Activated naive CD4-positive, alpha-beta T cell treated with anti-CD3 and anti-CD28 coated beads for 36 hours (primary cell): Measurements from ENCODE around the gene MPP1. TPM values are rescaled to one million over a fixed set of nuclear protein-coding genes. Genes with fewer than 3 reads are reported as not detected.

ENCODE experiments used
- CTCF ChIA-PET: fragments of 350-600 bp; sonication (Branson Sonifier 250); formaldehyde crosslinking; loops from one replicate; lab custom pipeline; 2021; ENCODE audit warnings: antibody characterized with exemption; lab: Charles Lee
- DNase-seq: peaks from one replicate; pipeline ENCODE4 v3.0.0-alpha.2; 2020
- H3K27ac Mint-ChIP-seq: one replicate; pipeline ENCODE4 v1.8.0; 2021; ENCODE audit warnings: mild to moderate bottlenecking, mixed read lengths
- H3K27me3 Mint-ChIP-seq: one replicate; pipeline ENCODE4 v1.8.0; 2021; ENCODE audit warnings: low read depth, mixed read lengths
- H3K36me3 Mint-ChIP-seq: one replicate; pipeline ENCODE4 v1.8.0; 2021; ENCODE audit warnings: low read depth, mixed read lengths
- H3K4me1 Mint-ChIP-seq: one replicate; pipeline ENCODE4 v1.8.0; 2021; ENCODE audit warnings: low read depth, mixed read lengths
- H3K4me3 Mint-ChIP-seq: one replicate; pipeline ENCODE4 v1.8.0; 2021; ENCODE audit warnings: mild to moderate bottlenecking, moderate library complexity, mixed read lengths
- H3K9me3 Mint-ChIP-seq: one replicate; pipeline ENCODE4 v1.8.0; 2021; ENCODE audit warnings: mixed read lengths
- intact Hi-C: fragments of 100-400 bp; cut with micrococcal nuclease; formaldehyde crosslinking; loops from one replicate; pipeline ENCODE4 v1.15.1; 2023
- total RNA-seq, 2 experiments: library from RNA; stranded (reverse); gene quantifications; one replicate each; pipeline ENCODE4 v1.2.3, GENCODE V29; 2021

MPP1 gene
- total RNA-seq, 2 experiments from 2014 or later = 23.9 to 24.3 TPM

DNA sequence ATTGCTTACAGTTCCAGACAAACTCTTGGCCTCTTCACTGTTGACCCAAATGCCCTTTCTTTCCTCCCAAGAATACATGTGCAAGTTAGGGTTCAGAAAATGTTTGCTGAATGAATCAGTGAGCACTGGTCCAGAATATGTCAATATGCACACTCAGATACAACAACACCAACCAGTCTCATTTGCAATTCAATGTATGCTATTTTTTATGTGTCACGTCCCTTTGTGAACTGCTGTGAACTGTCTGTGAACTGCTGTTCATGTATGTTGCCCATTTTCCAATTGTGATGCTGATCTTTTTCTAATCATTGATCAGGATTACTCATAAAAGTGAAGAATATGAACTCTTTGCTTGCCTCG lies 72.2 kb downstream of the MPP1 start:
- Mint-ChIP-seq H3K36me3 (no peaks in the 10 kb centered on the region), H3K9me3 (no peaks in the 10 kb centered on the region), H3K27me3 (no peaks in the 10 kb centered on the region), H3K4me3 (peak overlapping the region; percentile 32), H3K4me1 (peaks cover 56% of the 10 kb centered on the region), H3K27ac (no peak overlapping the region)
- CTCF ChIA-PET = interaction anchor here (1.2 to 1.7 kb wide), 2 partner anchors 15 to 16 kb away, joined by 3 to 5 read pairs; no protein-coding TSS in a partner anchor
- no peak for DNase-seq
- intact Hi-C loops = loop anchor here (2.0 kb wide), 1 partner anchor 14 kb away; no protein-coding TSS in a partner anchor

DNA sequence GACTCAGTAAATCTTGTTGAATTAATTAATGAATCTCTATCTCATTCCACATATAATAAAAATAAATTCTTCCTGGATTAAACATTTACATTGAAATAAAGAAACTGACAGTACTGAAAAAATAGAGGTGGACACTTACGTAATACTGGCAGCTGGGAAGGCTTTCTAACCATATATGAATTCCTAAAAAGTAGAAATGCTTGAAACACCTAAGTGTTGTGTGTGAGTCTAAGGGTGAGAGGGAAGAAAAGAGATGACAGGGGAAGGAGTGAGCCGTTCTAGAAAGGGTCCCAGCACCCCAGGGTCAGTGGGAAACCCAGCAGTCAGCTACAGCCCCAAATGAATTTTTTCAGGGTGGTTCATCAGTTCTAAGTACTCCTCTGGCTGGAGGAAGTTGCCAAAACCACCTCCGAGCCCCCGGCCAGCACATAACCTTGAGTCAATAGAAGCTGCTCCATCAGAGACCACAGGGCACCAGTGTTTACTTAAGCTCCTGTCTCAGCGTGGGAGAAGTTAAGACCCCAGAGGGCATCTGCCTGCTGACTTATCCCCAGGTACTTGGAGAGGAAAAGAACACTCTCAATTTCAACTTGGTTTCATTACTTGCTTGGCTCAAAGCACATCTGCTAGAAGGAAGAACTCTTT lies 72.7 kb downstream of the MPP1 start:
- Mint-ChIP-seq H3K36me3 (no peaks in the 10 kb centered on the region), H3K9me3 (no peaks in the 10 kb centered on the region), H3K4me1 (peaks cover 53% of the 10 kb centered on the region), H3K27me3 (no peaks in the 10 kb centered on the region), H3K4me3 (peak overlapping the region; percentile 32), H3K27ac (no peak overlapping the region)
- DNase-seq = no peak
- intact Hi-C loops = loop anchor here (2.0 kb wide), 1 partner anchor 14 kb away; no protein-coding TSS in a partner anchor
- CTCF ChIA-PET = interaction anchor here (1.2 to 1.3 kb wide), 2 partner anchors 16 to 17 kb away, joined by 3 read pairs; no protein-coding TSS in a partner anchor

DNA sequence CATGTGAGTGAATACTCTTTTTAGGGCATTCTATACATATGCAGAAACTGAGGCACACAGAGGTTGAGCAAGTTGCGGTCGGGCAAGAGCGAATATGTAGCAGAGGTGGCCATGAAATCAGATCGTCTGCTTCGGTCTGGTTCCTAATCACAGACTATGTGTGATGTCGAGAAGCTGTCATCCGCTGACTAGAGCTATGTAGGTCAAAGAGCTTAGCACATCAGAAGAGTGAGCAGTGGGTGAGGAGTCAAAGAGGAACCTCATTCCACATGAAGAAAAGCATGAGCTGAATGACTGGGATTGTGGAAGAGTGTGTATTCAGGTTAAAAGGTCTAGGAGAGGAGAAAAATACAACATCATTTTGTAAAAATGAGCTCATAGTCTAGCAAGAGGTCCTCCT lies 73.4 kb downstream of the MPP1 start:
- peaks cover 48% of the 10 kb centered on the region for H3K4me1 Mint-ChIP-seq
- H3K9me3 Mint-ChIP-seq = no peaks in the 10 kb centered on the region
- intact Hi-C loops = loop anchor here (2.0 kb wide), 1 partner anchor 13 kb away; no protein-coding TSS in a partner anchor
- CTCF ChIA-PET = interaction anchor here (1.3 kb wide), 1 partner anchor 17 kb away, joined by 3 read pairs; no protein-coding TSS in a partner anchor
- no peak overlapping the region for H3K4me3 Mint-ChIP-seq
- DNase-seq = no peak
- H3K27me3 Mint-ChIP-seq = no peaks in the 10 kb centered on the region
- H3K36me3 Mint-ChIP-seq = no peaks in the 10 kb centered on the region
- no peak overlapping the region for H3K27ac Mint-ChIP-seq

DNA sequence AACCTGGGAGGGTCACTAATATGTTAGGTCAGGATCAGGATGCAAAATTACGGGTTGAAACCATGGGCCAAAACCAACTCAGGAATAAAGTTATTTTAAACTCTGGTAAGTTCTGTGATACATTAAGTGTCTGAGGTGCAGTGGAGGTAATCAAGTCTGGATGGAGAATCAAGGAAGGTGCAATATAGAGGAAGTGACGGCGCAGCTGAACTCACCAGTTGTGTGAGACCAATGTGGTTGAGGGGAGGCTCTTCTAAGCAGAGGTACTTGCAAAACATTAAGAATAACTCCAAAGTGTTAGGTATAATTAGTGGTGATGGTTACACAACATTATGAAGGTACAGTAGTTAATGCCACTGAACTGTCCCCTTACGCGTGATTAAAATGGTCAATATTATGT lies 74.1 kb downstream of the MPP1 start:
- H3K36me3 Mint-ChIP-seq = no peaks in the 10 kb centered on the region
- no peak overlapping the region for H3K4me3 Mint-ChIP-seq
- H3K27ac Mint-ChIP-seq = no peak overlapping the region
- H3K27me3 Mint-ChIP-seq = no peaks in the 10 kb centered on the region
- CTCF ChIA-PET = interaction anchor here (0.8 to 1.3 kb wide), 2 partner anchors 18 to 1087 kb away, joined by 3 read pairs; no protein-coding TSS in a partner anchor
- intact Hi-C loops = no loop called here
- H3K9me3 Mint-ChIP-seq = no peaks in the 10 kb centered on the region
- no peak for DNase-seq
- peaks cover 46% of the 10 kb centered on the region for H3K4me1 Mint-ChIP-seq

DNA sequence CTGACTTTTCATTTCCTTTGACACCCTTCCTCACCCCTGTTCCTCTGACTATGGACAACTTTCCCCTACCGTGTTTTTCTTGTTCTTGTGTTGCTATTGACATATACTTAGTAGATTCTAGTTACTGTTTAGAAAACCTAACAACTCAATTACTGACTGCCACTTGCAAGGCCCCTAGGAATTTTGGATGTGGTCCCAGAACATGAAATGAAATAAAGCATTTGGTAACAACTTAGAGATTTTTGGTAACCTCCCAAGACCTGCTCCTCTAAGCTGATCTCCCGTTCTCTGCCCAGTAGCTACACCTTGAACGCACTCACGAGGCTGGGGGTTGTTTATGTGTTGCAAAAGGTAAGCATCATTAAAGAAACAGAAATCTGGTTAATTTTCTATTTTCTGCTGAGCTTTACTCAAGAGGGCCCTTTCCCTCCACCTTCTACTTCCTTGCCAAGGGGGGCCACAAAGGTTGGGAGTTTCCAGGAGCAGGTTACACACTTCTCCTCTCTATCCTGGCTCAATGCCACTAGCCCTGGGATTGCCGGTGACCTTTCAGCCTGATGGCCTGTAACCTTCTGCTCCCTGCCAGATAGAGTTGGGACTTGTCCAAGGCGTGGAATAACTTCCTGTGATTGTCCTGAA lies 74.9 kb downstream of the MPP1 start:
- intact Hi-C loops = no loop called here
- H3K27me3 Mint-ChIP-seq = no peaks in the 10 kb centered on the region
- H3K36me3 Mint-ChIP-seq = no peaks in the 10 kb centered on the region
- H3K9me3 Mint-ChIP-seq = no peaks in the 10 kb centered on the region
- H3K4me3 Mint-ChIP-seq = no peak overlapping the region
- CTCF ChIA-PET = interaction anchor here (0.7 to 0.8 kb wide), 2 partner anchors 11 to 1086 kb away, joined by 3 read pairs; no protein-coding TSS in a partner anchor
- DNase-seq = no peak
- H3K27ac Mint-ChIP-seq = no peak overlapping the region
- peaks cover 50% of the 10 kb centered on the region for H3K4me1 Mint-ChIP-seq

DNA sequence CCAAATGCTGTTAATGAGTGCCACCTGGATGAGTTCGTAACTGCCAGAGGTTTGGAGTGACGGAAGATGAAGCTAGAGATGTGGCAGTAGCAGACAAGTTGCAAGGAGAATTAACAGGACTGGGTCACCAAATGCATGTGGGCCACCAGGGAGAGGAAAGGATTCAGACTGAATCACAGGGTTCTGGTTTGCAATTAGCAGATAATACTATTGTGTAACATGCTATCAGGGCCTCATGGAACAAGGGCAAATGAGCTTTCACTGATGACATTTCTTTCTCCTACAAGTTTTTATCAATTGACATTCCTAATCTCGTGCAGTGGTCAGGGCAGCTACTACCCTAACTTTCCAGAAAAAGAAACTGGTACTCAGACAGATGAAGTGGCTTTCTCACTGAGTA lies 75.8 kb downstream of the MPP1 start:
- CTCF ChIA-PET = interaction anchor here (0.6 kb wide), 1 partner anchor 110 kb away, joined by 4 read pairs; no protein-coding TSS in a partner anchor
- H3K4me3 Mint-ChIP-seq = no peak overlapping the region
- intact Hi-C loops = no loop called here
- no peaks in the 10 kb centered on the region for H3K9me3 Mint-ChIP-seq
- peaks cover 52% of the 10 kb centered on the region for H3K4me1 Mint-ChIP-seq
- no peak overlapping the region for H3K27ac Mint-ChIP-seq
- no peak for DNase-seq
- no peaks in the 10 kb centered on the region for H3K36me3 Mint-ChIP-seq
- H3K27me3 Mint-ChIP-seq = no peaks in the 10 kb centered on the region

Other genes starting within 250 kb of the MPP1 start
- not detected for gene CTAG1A, start 220.4 kb downstream of the MPP1 start, total RNA-seq
- not detected for gene CTAG1B, start 186.2 kb downstream of the MPP1 start, total RNA-seq
- gene CTAG2, start 151.9 kb downstream of the MPP1 start, total RNA-seq = not detected
- gene GAB3, start 54.4 kb downstream of the MPP1 start, total RNA-seq = 1 to 10 TPM; 1.0 to 1.4 TPM
- gene DKC1, start 42.6 kb downstream of the MPP1 start, total RNA-seq = 100 to 1,000 TPM; 124 to 127 TPM
- not detected for gene SMIM9, start 29.2 kb upstream of the MPP1 start, total RNA-seq
- 10 to 100 TPM; 33.7 to 35.0 TPM for gene F8A1, start 80.9 kb upstream of the MPP1 start, total RNA-seq
- gene F8, start 217.2 kb upstream of the MPP1 start, total RNA-seq = 1 to 10 TPM; 4.1 to 4.6 TPM
- gene FUNDC2, start 221.4 kb upstream of the MPP1 start, total RNA-seq = 10 to 100 TPM; 94.3 to 95.5 TPM